GM19395 (cell line): ENCODE data around the gene GSC.
"Not testable (repeated sequence)": the region's sequence is repeated elsewhere in the genome, so short reads cannot be mapped to it uniquely, and the experiment has no call there.

Experiments
- ATAC-seq: cut with Tn5 transposase; IDR thresholded peaks from one replicate; pipeline ENCODE4 v1.9.1; 2021; ENCODE audit warnings: mild to moderate bottlenecking, moderate library complexity; ENCODE audit not compliant: unreplicated experiment

GSC gene

GRCh38 chr14:94769391-94770250, at the start of gene GSC:
GSC (minus strand) TSS chr14:94770113; CDS start chr14:94770015, 98 bp downstream.
- no peak for ATAC-seq

- ATAC-seq = no peak
These were observed 49.6 kb upstream of the GSC start for GRCh38 chr14:94819531-94819930.

GRCh38 chr14:94816113-94816512, 46.2 kb upstream of the GSC start:
- no peak for ATAC-seq

- ATAC-seq = no peak
These were observed 35.9 kb upstream of the GSC start for GRCh38 chr14:94805680-94806288.

GRCh38 chr14:94801225-94801624, 31.3 kb upstream of the GSC start:
- ATAC-seq = no peak

GRCh38 chr14:94800764-94801163, 30.9 kb upstream of the GSC start:
- not testable (repeated sequence) for ATAC-seq

- ATAC-seq = no peak
These were observed 28.0 kb upstream of the GSC start for GRCh38 chr14:94797887-94798286.

- ATAC-seq = no peak
These were observed 26.4 kb upstream of the GSC start for GRCh38 chr14:94796278-94796677.

- no peak for ATAC-seq
These were observed 25.5 kb upstream of the GSC start for GRCh38 chr14:94795372-94795771.

GRCh38 chr14:94793901-94794300, 24.0 kb upstream of the GSC start:
- no peak for ATAC-seq

GRCh38 chr14:94787655-94788054, 17.7 kb upstream of the GSC start:
- ATAC-seq = no peak

GRCh38 chr14:94787092-94787491, 17.2 kb upstream of the GSC start:
- no peak for ATAC-seq

- ATAC-seq = no peak
These were observed 10.9 kb upstream of the GSC start for GRCh38 chr14:94780536-94781399.

GRCh38 chr14:94779713-94780112, 9.8 kb upstream of the GSC start:
- ATAC-seq = no peak

- no peak for ATAC-seq
These were observed 5.9 kb upstream of the GSC start for GRCh38 chr14:94775871-94776210.

- ATAC-seq = no peak
These were observed 5.4 kb upstream of the GSC start for GRCh38 chr14:94775091-94775870.

- ATAC-seq = no peak
These were observed 4.6 kb upstream of the GSC start for GRCh38 chr14:94774344-94775090.

- ATAC-seq = no peak
These were observed 3.9 kb upstream of the GSC start for GRCh38 chr14:94773655-94774343.

- no peak for ATAC-seq
These were observed 3.2 kb upstream of the GSC start for GRCh38 chr14:94773061-94773648.
